Measurements from ENCODE around the gene MRPL58. TPM values are rescaled to one million over a fixed set of nuclear protein-coding genes. Genes with fewer than 3 reads are reported as not detected.
A peak's percentile ranks its signal among the peaks of the same experiment; 100 is the strongest.

Gene MRPL58
- total RNA-seq, 2 donors from 2014 or later, result 29.7 to 30.1 TPM

DNA sequence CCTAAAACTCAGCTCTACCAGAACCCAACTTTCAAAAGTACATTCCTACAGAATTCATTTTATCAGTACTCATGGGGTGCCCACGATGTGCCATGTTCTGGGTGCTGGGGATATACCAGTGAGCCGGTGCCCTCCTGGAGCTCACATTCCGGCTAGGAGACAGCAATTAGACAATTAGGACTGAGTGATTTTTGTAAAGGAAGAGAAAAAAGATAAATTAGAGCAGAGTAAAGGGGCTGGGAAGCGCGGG, 449 bp upstream of the MRPL58 start:
- H3K4me1 Mint-ChIP-seq, result peaks cover 17% of the 10 kb centered on the region
- H3K27me3 Mint-ChIP-seq (ENCODE audit: insufficient read depth), result no peaks in the 10 kb centered on the region
- peak overlapping the region; percentile 91 for H3K4me3 Mint-ChIP-seq
- no peaks in the 10 kb centered on the region for H3K9me3 Mint-ChIP-seq
- Histone ChIP-seq H3K4me1 (ENCODE audit: control insufficient read depth, insufficient read depth, low read length) (no peaks in the 10 kb centered on the region), H3K9ac (ENCODE audit: extremely low read depth, low read length, poor library complexity, severe bottlenecking) (peak overlapping the region; percentile 73), H3K27me3 (ENCODE audit: control insufficient read depth, insufficient read depth, low read length, poor library complexity, severe bottlenecking) (no peaks in the 10 kb centered on the region), H3K9me3 (ENCODE audit: control insufficient read depth, low read length) (no peaks in the 10 kb centered on the region), H3K36me3 (ENCODE audit: control insufficient read depth, insufficient read depth, low read length) (peaks cover 5% of the 10 kb centered on the region), H3K27ac (ENCODE audit: low read depth, low read length) (peak overlapping the region; percentile 55), H3K4me3 (ENCODE audit: low read length) (peak overlapping the region; percentile 96)
- 33 to 55% methylated on average over 2 to 5 of the region's 5 CpGs for WGBS, 2 experiments (ENCODE audit: insufficient coverage in 1 of 2, insufficient read length in 1 of 2)
- DNase-seq, result no peak
- peak overlapping the region; percentile 1 for H3K27ac Mint-ChIP-seq
- H3K36me3 Mint-ChIP-seq (ENCODE audit: low read depth), result peaks cover 10% of the 10 kb centered on the region
- TF ChIP-seq, protein P1, sequence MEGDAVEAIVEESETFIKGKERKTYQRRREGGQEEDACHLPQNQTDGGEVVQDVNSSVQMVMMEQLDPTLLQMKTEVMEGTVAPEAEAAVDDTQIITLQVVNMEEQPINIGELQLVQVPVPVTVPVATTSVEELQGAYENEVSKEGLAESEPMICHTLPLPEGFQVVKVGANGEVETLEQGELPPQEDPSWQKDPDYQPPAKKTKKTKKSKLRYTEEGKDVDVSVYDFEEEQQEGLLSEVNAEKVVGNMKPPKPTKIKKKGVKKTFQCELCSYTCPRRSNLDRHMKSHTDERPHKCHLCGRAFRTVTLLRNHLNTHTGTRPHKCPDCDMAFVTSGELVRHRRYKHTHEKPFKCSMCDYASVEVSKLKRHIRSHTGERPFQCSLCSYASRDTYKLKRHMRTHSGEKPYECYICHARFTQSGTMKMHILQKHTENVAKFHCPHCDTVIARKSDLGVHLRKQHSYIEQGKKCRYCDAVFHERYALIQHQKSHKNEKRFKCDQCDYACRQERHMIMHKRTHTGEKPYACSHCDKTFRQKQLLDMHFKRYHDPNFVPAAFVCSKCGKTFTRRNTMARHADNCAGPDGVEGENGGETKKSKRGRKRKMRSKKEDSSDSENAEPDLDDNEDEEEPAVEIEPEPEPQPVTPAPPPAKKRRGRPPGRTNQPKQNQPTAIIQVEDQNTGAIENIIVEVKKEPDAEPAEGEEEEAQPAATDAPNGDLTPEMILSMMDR (conservative IDR thresholded peaks at IDR 0.05), result no peak

DNA sequence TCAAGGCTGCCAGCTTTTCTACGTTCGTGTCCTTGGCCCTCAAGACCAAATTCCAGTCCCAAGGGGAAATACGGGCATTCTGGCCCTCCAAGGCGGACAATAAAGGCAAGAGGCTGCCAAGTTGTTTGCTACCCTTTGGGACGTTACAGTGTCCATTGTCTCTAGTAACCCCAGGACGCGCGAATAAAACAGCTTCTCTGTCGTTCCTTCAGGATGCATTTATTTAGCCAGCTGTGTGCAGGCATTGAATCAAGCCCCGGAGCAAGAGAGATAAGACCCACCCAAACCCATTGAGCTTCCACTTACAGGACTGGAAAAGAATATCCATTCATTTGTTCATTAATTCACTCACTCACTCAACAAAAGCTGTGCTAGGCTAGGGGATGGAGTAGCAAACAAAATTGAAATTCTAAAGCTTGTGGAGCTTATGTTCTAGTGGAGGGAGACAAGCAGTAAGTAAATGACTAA, 656 bp downstream of the MRPL58 start:
- Histone ChIP-seq H3K4me1 (ENCODE audit: control insufficient read depth, insufficient read depth, low read length) (no peaks in the 10 kb centered on the region), H3K4me3 (ENCODE audit: low read length) (peak overlapping the region; percentile 96), H3K36me3 (ENCODE audit: control insufficient read depth, insufficient read depth, low read length) (peaks cover 6% of the 10 kb centered on the region), H3K27ac (ENCODE audit: low read depth, low read length) (peak overlapping the region; percentile 2), H3K27me3 (ENCODE audit: control insufficient read depth, insufficient read depth, low read length, poor library complexity, severe bottlenecking) (no peaks in the 10 kb centered on the region), H3K9ac (ENCODE audit: extremely low read depth, low read length, poor library complexity, severe bottlenecking) (peak overlapping the region; percentile 73), H3K9me3 (ENCODE audit: control insufficient read depth, low read length) (no peaks in the 10 kb centered on the region)
- Mint-ChIP-seq H3K4me1 (peaks cover 17% of the 10 kb centered on the region), H3K36me3 (ENCODE audit: low read depth) (peaks cover 14% of the 10 kb centered on the region), H3K27ac (peak overlapping the region; percentile 1), H3K27me3 (ENCODE audit: insufficient read depth) (no peaks in the 10 kb centered on the region), H3K9me3 (no peaks in the 10 kb centered on the region), H3K4me3 (peak overlapping the region; percentile 91)
- WGBS, 2 experiments (ENCODE audit: insufficient coverage in 1 of 2, insufficient read length in 1 of 2), result 1 to 2% methylated on average over 10 of the region's 10 CpGs
- DNase-seq, result no peak
- TF ChIP-seq, protein P1 (conservative IDR thresholded peaks at IDR 0.05), result no peak

DNA sequence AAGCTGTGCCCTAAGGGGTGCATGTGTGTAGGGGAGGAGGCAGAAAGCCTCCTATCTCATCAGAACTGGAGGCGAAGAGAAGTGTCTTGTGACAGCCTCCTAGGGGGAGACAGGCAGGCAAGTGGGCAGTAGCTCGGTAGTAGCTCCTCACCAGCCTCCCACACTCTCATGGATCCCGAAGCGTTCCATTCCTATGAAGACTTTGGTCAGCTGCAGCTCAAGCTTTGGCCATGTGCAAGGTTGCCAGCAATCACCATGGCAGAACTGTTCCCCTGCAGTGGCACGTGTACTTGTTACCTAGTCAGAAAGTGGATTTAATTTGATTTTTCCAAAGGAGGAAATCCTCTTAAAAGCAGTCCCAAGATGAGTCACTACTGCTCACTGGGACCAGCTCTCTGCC, 6.7 kb downstream of the MRPL58 start:
- Histone ChIP-seq H3K27me3 (ENCODE audit: control insufficient read depth, insufficient read depth, low read length, poor library complexity, severe bottlenecking) (no peaks in the 10 kb centered on the region), H3K27ac (ENCODE audit: low read depth, low read length) (no peak overlapping the region), H3K4me3 (ENCODE audit: low read length) (no peak overlapping the region), H3K4me1 (ENCODE audit: control insufficient read depth, insufficient read depth, low read length) (no peaks in the 10 kb centered on the region), H3K36me3 (ENCODE audit: control insufficient read depth, insufficient read depth, low read length) (peaks cover 48% of the 10 kb centered on the region), H3K9ac (ENCODE audit: extremely low read depth, low read length, poor library complexity, severe bottlenecking) (no peak overlapping the region), H3K9me3 (ENCODE audit: control insufficient read depth, low read length) (no peaks in the 10 kb centered on the region)
- WGBS, 2 experiments (ENCODE audit: insufficient coverage in 1 of 2, insufficient read length in 1 of 2), result 85 to 95% methylated on average over 4 to 5 of the region's 5 CpGs
- Mint-ChIP-seq H3K36me3 (ENCODE audit: low read depth) (peaks cover 54% of the 10 kb centered on the region), H3K27me3 (ENCODE audit: insufficient read depth) (no peaks in the 10 kb centered on the region), H3K4me1 (no peaks in the 10 kb centered on the region), H3K9me3 (no peaks in the 10 kb centered on the region), H3K4me3 (no peak overlapping the region), H3K27ac (no peak overlapping the region)
- TF ChIP-seq, protein P1 (conservative IDR thresholded peaks at IDR 0.05), result no peak
- no peak for DNase-seq
